Ascending aorta (tissue), 2 donors: ENCODE data around the gene FAT1. TPM values are rescaled to one million over a fixed set of nuclear protein-coding genes. Genes with fewer than 3 reads are reported as not detected.
"Not testable (repeated sequence)": the region's sequence is repeated elsewhere in the genome, so short reads cannot be mapped to it uniquely, and the experiment has no call there.

Experiments used
- DNase-seq, 2 donors: peaks; one replicate each; pipeline ENCODE4 v3.0.0-alpha.2; 2019; ENCODE audit warnings: low spot score in 2 of 2
- H3K27ac ChIP-seq, 2 donors: fragments of 200-600 bp; sonication (generic); one replicate each; pipeline ENCODE4 v1.5.1; 2016 to 2017; ENCODE audit warnings: mild to moderate bottlenecking in 1 of 2
- H3K27me3 ChIP-seq: fragments of 200-600 bp; sonication (generic); one replicate; pipeline ENCODE4 v1.5.1; 2017
- H3K36me3 ChIP-seq, 2 donors: fragments of 200-600 bp; sonication (generic); one replicate each; pipeline ENCODE4 v1.5.1; 2016
- H3K4me1 ChIP-seq, 2 donors: fragments of 200-600 bp; sonication (generic); one replicate each; pipeline ENCODE4 v1.5.1; 2016 to 2017; ENCODE audit warnings: mild to moderate bottlenecking in 1 of 2
- H3K4me3 ChIP-seq, 2 donors: fragments of 200-600 bp; sonication (generic); one replicate each; pipeline ENCODE4 v1.5.1; 2016 to 2017; ENCODE audit warnings: mild to moderate bottlenecking in 1 of 2
- H3K9me3 ChIP-seq, 2 donors: fragments of 200-600 bp; sonication (generic); one replicate each; pipeline ENCODE4 v1.5.1; 2016
- intact Hi-C: fragments of 100-400 bp; cut with DNase I; formaldehyde crosslinking; loops from one replicate; pipeline ENCODE4 v1.15.1; 2023
- total RNA-seq: library from RNA; depleted of rRNA; stranded (reverse); fragments of >200 nt; gene quantifications from one replicate; pipeline ENCODE4 v1.1.0, GENCODE V29; 2016
- TF ChIP-seq, protein P1 (sequence below), 3 experiments: fragments of 200-600 bp in 2 of 3; fragments of 450-650 bp in 1 of 3; sonication (generic) in 2 of 3; IDR thresholded peaks; one replicate each; pipeline ENCODE4 v1.5.1; 2016 to 2019; ENCODE audit warnings: antibody characterized with exemption in 3 of 3, mild to moderate bottlenecking in 1 of 3, moderate library complexity in 1 of 3

The FAT1 gene
- total RNA-seq, 1 donor from 2014 or later = 52.9 TPM

GRCh38 chr4:186761393-186761792 lies 37.7 kb upstream of the FAT1 start:
- no peak for DNase-seq
- Histone ChIP-seq H3K36me3 (no peaks in the 10 kb centered on the region), H3K4me3 (no peak overlapping the region), H3K4me1 (no peaks in the 10 kb centered on the region), H3K27me3 (no peaks in the 10 kb centered on the region), H3K27ac (no peak overlapping the region), H3K9me3 (no peaks in the 10 kb centered on the region)
- TF ChIP-seq, protein P1, sequence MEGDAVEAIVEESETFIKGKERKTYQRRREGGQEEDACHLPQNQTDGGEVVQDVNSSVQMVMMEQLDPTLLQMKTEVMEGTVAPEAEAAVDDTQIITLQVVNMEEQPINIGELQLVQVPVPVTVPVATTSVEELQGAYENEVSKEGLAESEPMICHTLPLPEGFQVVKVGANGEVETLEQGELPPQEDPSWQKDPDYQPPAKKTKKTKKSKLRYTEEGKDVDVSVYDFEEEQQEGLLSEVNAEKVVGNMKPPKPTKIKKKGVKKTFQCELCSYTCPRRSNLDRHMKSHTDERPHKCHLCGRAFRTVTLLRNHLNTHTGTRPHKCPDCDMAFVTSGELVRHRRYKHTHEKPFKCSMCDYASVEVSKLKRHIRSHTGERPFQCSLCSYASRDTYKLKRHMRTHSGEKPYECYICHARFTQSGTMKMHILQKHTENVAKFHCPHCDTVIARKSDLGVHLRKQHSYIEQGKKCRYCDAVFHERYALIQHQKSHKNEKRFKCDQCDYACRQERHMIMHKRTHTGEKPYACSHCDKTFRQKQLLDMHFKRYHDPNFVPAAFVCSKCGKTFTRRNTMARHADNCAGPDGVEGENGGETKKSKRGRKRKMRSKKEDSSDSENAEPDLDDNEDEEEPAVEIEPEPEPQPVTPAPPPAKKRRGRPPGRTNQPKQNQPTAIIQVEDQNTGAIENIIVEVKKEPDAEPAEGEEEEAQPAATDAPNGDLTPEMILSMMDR (IDR thresholded peaks at IDR 0.05) = no peak
- intact Hi-C loops = no loop called here

DNA sequence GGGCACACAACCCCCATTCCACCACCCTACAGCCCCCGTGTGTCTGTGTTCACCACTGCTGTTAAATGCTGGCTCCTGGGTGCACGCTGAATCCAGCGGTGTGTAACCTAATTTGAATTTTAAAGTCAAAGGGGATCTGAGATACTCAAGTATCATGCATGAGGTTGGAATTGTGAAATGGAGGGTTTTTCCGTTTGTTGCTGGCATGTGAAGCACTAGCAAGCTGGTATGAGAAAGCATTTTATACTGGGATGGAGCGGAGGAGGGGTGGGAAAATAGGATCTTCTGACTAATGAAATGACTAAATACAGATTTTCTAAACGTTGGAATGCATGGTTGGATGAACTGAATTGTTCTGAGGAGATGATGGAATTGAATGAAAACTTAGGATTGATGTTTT lies 36.9 kb upstream of the FAT1 start:
- Histone ChIP-seq H3K9me3 (no peaks in the 10 kb centered on the region), H3K27ac (no peak overlapping the region), H3K4me3 (no peak overlapping the region), H3K36me3 (no peaks in the 10 kb centered on the region), H3K4me1 (no peaks in the 10 kb centered on the region), H3K27me3 (no peaks in the 10 kb centered on the region)
- TF ChIP-seq, protein P1 (IDR thresholded peaks at IDR 0.05) = no peak
- DNase-seq = no peak
- intact Hi-C loops = no loop called here

DNA sequence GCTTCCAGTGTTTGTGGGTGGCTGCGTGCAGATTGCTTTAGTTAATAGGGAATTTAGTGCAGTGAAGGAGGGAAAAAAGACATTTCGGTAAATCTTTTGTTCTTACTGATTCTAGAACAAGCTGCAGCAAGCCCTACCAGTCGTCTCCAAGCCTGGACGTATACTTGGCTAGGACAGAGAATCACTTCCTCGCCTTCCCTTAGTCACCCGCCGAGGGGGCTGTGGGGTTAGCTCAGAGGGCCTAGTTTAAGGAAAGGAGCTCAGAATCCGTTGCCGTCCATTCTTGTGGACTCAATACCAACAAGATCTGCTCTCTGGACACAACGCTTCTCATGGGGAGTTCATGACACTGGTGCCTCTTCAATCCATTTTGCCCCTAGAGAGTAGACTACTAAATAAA lies 36.3 kb upstream of the FAT1 start:
- Histone ChIP-seq H3K27ac (no peak overlapping the region), H3K4me3 (no peak overlapping the region), H3K27me3 (no peaks in the 10 kb centered on the region), H3K9me3 (no peaks in the 10 kb centered on the region), H3K4me1 (no peaks in the 10 kb centered on the region), H3K36me3 (no peaks in the 10 kb centered on the region)
- DNase-seq = no peak
- intact Hi-C loops = no loop called here
- TF ChIP-seq, protein P1 (IDR thresholded peaks at IDR 0.05) = no peak

DNA sequence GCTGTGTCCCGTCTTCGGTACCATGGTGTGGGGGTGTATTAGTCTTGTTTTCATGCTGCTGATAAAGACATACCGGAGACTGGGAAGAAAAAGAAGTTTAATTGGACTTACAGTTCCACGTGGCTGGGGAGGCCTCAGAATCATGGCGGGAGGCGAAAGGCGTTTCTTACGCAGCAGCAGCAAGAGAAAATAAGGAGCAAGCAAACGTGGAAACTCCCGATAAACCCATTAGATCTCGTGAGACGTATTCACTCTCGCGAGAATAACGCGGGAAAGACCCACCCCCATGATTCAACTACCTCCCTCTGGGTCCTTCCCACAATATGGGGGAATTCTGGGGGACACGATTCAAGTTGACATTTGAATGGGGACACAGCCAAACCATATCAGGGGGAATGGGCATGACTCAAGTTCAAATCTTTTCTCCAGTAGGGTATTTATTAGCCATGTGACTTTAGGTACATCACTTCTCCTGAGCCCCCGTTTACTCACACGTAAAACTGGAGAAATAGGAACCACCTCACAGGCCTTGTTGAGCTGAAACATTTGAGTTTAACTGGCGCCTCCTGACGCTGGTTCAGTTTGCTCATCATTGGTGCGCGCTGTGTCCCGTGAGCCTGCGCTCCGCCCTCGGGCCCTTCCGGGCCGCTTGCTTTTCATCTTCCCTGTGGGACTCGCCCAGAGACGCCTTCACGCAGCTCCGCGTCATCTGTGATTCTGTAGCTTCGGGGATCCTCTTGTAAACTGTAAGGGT lies 35.5 kb upstream of the FAT1 start:
- no peaks in the 10 kb centered on the region for H3K27me3 ChIP-seq
- H3K27ac ChIP-seq = no peak overlapping the region
- no peaks in the 10 kb centered on the region for H3K36me3 ChIP-seq
- intact Hi-C loops = no loop called here
- no peak overlapping the region for H3K4me3 ChIP-seq
- H3K4me1 ChIP-seq = no peaks in the 10 kb centered on the region
- TF ChIP-seq, protein P1 (IDR thresholded peaks at IDR 0.05) = no peak
- DNase-seq = no peak
- no peaks in the 10 kb centered on the region for H3K9me3 ChIP-seq

DNA sequence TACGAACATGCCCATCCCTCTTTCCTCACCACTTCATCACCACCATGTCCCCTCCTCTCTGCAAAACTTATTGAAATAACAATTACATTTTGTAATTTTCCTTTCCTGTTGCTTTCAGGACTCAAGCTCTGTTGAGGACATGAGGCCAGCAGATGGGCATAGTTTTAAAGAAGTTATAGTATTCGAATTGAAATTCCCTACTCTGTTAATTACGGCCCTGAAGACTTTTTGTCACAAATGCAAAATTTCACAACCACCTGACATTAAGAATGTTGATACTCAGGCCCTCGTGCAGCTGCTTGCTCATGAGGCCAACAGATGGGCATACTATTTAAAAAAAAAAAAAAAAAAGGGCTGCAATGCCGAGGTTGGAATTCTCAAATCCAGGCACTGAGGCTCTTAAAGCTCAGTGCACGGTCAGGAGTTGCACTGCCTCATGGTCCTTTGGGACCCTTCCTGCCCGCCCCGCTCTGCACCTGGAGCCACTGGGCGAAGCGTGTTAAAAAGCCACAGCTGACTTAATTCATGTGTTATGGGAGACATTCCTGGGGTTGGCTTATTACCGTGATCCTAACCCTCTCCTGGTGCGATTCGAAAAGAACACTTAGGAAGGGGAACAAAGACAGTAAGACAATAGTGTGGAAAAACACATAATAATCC lies 34.2 kb upstream of the FAT1 start:
- Histone ChIP-seq H3K36me3 (no peaks in the 10 kb centered on the region), H3K4me3 (no peak overlapping the region), H3K27ac (no peak overlapping the region), H3K27me3 (no peaks in the 10 kb centered on the region), H3K4me1 (no peaks in the 10 kb centered on the region), H3K9me3 (no peaks in the 10 kb centered on the region)
- TF ChIP-seq, protein P1 (IDR thresholded peaks at IDR 0.05) = no peak
- intact Hi-C loops = no loop called here
- no peak for DNase-seq

DNA sequence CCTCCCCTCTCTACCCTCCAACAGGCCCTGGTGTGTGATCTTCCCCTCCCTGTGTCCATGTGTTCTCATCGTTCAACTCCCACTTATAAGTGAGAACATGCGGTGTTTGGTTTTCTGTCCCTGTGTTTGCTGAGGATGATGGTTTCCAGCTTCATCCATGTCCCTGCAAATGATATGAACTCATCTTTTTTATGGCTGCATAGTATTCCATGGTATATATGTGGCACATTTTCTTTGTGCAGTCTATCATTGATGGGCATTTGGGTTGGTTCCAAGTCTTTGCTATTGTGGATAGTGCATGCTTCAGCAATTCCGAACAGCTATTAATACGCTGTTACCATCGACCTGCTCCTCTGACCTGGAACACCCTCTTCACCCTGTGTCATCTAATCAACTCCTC lies 32.9 kb upstream of the FAT1 start:
- DNase-seq, H3K4me1 ChIP-seq, H3K9me3 ChIP-seq, H3K27ac ChIP-seq, H3K4me3 ChIP-seq, H3K36me3 ChIP-seq, H3K27me3 ChIP-seq, intact Hi-C loops: not testable (repeated sequence)
